SK-N-MC (cell line): Measurements from ENCODE around the gene INHBC.

Experiments
- EZH2 ChIP-seq: fragments of 200-600 bp; sonication (generic); IDR thresholded peaks from one replicate; pipeline ENCODE4 v1.6.1; 2017; ENCODE audit warnings: antibody characterized with exemption
- FOXP2 ChIP-seq: optimal IDR thresholded peaks from 2 replicates; pipeline ENCODE3; 2011; ENCODE audit warnings: mild to moderate bottlenecking, moderate library complexity; ENCODE audit not compliant: insufficient read depth; ENCODE audit errors: extremely low read length, control extremely low read depth
- POLR2AphosphoS5 ChIP-seq: IDR thresholded peaks from 2 replicates; pipeline ENCODE4 v1.6.1; 2012; ENCODE audit warnings: mild to moderate bottlenecking, low read depth, low read length, borderline replicate concordance

DNA sequence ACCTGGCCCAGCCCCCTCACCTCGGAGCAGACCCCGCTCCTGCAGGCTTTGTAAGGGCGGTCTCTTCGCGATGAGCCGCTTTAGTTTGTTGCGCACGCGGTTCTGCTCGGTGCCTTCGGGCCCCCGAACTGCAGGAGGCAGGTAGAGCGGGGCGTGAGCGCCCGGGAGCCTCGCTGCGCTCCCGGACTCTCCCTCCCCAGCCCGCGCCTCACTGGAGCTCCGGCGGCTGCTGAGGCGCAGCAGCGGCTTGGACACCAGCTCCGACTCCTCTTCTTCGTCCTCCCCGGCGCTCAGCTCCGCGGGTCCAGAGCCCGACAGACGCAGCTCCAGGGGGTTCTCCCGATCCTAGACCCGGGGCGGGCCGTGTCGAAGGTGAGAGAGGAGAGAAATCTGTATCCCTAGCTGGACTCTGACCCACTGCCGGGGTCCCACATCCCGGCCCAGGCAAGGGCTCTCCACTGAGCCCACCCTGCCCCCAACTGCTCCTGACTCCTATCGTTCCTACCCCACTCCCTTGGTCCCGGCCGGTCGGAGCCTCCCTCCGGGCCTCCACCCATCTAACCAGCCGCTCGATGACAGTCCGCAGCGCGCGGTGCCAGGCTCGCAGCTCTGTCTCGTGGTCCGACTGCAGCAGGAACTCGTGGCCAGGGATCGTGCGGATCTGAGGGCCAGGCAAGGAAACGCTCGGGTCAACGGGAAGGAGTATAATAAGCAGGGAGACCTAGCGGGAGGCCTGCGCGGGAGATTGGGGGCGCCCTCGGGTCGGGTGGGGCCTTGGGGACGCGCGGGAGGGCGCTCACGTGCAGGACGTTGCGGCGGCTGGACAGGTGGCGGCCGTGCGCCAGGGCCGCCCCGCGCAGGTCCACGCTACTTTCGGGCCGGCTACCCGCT, 40.9 kb downstream of the INHBC start:
- no peak for TF ChIP-seq POLR2AphosphoS5
- TF ChIP-seq EZH2, result no peak
- TF ChIP-seq FOXP2, result no peak
